Stimulated activated CD8-positive, alpha-beta memory T cell treated with anti-CD3 and anti-CD28 coated beads, Interleukin-12 subunit alpha, Interleukin-12 subunit beta, amount 100 ng/mL, for 24 hours (primary cell): Measurements from ENCODE around the gene CSF2.
"Not testable (repeated sequence)": the region's sequence is repeated elsewhere in the genome, so short reads cannot be mapped to it uniquely, and the experiment has no call there.

Experiments used
- DNase-seq: peaks from one replicate; pipeline ENCODE4 v3.0.0-alpha.2; 2020; ENCODE audit errors: extremely low read depth

The CSF2 gene

DNA sequence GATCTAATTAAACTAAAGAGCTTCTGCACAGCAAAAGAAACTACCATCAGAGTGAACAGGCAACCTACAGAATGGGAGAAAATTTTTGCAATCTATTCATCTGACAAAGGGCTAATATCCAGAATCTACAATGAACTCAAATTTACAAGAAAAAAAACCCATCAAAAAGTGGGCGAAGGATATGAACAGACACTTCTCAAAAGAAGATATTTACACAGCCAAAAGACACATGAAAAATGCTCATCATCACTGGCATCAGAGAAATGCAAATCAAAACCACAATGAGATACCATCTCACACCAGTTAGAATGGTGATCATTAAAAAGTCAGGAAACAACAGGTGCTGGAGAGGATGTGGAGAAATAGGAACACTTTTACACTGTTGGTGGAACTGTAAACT is 34.9 kb downstream of the CSF2 start:
- not testable (repeated sequence) for DNase-seq

DNA sequence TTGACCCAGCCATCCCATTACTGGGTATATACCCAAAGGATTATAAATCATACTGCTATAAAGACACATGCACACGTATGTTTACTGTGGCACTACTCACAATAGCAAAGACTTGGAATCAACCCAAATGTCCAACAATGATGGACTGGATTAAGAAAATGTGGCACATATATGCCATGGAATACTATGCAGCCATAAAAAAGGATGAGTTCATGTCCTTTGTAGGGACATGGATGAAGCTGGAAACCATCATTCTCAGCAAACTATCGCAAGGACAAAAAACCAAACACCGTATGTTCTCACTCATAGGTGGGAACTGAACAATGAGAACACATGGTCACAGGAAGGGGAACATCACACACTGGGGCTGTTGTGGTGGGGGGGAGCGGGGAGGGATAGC is 35.4 kb downstream of the CSF2 start:
- not testable (repeated sequence) for DNase-seq

DNA sequence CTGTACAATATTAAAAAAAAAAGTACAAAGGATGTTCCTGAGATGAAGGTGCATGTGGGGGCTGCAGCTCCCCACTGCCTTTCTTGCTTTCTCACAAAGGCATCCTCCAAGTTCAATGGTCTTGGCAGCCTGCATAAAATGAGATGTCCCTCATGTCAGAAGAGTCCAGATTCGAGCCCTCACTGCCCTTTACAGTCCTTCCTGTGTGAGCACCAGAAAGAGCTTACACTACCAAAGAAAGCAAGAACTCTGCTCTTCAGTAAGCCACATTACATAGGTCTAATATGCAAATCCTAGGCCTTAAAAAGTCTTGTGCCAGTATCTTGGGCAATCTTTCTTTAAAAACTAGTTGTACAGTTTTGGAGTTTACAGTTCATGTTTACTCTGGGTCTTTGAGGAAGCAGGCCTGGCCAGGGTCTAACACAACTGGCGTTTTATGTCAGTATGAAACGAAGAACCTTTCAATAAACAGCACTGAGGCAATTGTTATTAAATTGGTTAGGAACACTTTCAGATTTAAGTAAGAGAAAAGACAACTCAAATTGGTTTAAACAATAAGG is 36.0 kb downstream of the CSF2 start:
- no peak for DNase-seq

DNA sequence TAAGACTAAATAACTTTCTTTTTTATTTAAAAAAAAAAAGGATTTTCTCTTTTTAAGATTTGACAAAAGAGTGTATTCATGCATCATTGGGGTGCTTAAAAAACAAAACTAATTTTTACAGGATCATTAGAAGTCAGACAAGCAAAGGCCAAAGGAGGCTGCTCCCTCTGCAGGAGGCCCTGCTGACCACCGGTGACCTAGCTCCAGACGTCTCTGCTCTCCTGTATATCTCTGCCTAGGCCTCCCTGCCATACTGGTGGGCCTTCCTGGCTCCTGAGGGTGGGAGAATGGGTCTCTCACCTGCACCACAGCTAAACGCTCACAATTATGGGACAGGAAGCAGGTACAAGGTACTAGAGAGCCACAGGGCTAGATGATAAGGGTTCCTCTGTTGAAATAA is 36.6 kb downstream of the CSF2 start:
- no peak for DNase-seq

DNA sequence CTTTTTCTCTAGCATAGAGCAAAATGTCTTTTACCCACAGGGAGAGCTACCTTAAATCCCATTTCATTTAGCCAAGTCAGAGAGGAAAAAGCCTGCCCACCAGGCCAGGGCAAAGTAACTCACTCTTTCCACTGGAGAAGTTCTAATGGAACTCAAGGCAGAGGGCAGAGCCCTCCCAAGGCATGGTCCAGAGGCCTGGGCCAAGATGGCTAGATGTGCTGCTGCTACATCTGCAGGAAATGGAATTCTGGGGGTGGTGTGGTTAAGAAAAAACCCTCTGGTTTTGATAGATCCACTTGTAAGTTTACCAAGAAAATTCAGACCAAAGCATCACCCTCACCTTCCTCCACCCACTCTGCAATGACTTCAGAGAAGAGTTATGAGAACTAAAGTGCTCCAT is 37.3 kb downstream of the CSF2 start:
- no peak for DNase-seq

DNA sequence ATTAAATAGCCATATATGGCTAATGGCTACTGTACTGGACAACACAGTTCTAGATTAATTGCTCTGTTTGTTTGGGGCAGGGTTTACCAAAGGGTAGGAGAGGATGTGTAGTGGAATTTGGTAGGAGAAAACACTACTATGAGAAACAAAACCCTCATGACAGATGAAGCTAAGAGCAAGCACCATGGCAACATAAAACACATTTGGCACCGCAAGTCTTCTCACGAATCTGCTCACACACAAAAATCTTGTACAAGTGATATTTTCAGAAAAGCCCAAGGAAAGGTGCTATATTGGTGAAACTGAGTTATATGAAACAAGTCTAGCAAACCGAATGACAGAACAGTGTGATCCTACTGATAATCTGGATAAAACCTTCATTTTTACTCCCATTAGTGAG is 38.5 kb downstream of the CSF2 start:
- DNase-seq: no peak

DNA sequence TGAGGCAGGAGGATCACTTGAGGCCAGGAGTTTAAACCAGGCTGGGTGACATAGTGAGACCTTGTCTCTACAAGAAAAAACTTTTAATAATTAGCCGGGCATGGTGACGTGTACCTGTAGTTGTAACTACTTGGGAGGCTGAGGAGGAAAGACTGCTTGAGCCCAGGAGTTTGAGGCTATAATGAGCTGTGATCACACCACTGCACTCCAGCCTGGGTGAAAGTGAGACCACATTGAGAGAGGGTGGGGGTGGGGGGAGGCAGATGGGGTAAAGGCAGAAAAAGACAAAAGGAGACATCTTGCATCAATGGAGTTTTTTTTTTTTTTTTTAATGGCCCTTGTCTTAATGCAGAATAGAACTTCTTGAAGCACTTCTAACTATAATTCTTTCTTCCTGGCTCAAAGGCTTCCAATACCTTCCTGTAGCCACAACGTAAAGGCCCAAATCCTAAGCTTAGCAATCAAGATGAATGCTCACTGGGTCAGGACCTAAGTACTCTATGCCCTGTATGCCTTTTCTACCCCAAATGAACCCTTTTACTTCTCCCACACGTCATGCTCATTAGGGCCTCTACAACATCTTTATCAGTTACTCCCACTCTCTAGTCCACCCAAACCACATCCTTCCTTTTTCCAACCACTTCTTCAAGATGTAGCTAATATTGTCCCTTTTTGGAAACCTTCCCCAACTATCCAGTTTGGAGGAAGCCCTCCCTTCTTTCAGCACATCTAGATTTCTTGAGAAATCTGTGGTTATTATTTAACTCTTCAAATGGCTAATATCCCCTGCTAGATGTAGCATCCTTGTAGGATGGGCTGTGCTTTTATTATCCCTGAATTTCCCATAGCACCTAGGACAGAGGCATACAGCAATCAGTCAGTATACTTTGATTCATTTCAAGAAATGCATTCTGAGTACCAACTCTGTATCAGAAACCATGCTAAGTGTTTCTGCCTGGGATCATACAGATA is 40.8 kb downstream of the CSF2 start:
- no peak for DNase-seq

DNA sequence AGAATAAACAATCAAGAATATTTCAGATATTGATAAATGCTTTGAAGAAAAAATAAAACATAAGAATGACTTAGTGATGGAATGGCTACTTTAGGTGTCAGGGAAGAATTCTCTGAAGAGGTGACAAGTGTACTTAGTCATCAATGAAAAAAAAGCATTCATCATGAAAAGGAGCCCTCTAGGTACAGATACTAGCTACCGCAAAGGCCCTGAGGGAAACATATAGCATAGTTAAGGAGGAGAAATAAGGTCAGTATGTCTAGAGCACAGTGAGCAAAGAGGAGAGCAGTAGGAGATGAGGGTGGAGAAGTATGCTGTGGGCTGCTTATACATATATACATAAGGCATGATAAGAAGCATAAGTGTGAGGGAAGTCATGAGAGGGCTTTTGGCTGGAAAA is 41.8 kb downstream of the CSF2 start:
- DNase-seq: no peak

DNA sequence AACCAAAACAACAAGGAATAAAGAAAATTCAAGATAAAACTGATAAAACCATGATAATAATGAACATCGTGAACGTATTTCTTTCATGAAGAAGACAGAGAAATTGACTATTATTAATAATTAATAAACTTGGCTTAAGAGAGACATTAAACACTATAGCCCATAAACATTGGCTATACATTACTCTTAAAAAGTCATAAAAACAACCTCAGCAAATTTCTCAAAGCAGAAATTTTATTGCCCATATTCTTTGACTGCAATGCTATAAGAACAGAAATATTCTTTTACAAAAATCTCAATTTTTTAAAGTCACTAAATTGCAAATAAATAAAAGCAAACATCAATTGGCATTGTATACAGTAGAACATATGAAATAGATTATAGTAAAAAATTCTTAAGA is 42.5 kb downstream of the CSF2 start:
- no peak for DNase-seq

DNA sequence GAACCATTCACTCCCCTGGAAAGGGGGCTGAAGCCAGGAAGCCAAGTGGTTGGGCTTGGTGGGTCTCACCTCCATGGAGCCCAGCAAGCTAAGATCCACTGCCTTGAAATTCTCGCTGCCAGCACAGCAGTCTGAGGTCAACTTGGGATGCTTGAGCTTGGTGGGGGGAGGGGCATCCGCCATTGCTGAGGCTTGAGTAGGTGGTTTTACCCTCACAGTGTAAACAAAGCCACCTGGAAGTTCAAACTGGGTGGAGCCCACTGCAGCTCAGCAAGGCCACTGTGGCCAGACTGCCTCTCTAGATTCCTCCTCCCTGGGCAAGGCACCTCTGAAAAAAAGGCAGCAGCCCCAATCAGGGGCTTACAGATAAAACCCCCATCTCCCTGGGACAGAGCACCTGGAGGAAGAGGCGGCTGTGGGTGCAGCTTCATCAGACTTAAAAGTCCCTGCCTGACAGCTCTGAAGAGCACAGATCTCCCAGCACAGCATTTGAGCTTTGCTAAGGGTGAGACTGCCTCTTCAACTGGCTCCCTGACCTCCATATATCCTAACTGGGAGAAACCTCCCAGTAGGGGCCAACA is 43.4 kb downstream of the CSF2 start:
- DNase-seq: not testable (repeated sequence)

DNA sequence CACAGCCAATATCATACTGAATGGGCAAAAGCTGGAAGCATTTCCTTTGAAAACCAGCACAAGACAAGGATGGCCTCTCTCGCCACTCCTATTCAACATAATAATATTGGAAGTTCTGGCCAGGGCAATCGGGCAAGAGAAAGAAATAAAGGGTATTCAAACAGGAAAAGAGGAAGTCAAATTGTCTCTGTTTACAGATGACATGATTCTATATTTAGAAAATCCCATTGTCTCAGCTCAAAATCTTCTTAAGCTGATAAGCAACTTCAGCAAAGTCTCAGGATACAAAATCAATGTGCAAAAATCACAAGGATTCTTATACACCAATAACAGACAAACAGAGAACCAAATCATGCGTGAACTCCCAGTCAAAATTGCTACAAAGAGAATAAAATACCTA is 47.1 kb downstream of the CSF2 start:
- DNase-seq: not testable (repeated sequence)

DNA sequence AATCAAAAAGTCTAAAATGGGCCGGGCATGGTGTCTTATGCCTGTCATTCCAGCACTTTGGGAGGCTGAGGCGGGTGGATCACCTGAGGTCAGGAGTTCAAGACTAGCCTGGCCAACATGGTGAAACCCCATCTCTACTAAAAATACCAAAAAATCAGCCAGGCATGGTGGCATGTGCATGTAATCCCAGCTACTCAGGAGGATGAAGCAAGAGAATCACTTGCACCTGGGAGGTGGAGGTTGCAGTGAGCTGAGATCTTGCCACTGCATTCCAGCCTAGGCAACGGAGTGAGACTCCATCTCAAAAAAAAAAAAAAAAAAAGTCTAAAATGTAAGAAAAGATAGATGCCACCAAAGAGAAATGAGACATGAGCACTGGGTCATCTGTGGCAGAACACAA is 49.4 kb downstream of the CSF2 start:
- DNase-seq: not testable (repeated sequence)

DNA sequence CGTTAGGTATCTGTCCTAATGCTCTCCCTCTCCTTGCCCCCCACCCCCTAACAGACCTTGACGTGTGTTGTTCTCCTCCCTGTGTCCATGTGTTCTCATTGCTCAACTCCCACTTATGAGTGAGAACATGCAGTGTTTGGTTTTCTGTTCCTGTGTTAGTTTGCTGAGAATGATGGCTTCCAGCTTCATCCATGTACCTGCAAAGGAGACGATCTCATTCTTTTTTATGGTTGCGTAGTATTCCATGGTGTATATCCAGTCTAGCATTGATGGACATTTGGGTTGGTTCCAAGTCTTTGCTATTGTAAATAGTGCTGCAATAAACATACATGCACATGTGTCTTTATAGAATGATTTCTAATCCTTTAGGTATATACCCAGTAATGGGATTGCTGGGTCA is 50.0 kb downstream of the CSF2 start:
- DNase-seq: not testable (repeated sequence)
